Ovary (tissue), 9 donors: Measurements from ENCODE around the gene KIF26B. TPM values are rescaled to one million over a fixed set of nuclear protein-coding genes. Genes with fewer than 3 reads are reported as not detected.
"Not testable (repeated sequence)": the region's sequence is repeated elsewhere in the genome, so short reads cannot be mapped to it uniquely, and the experiment has no call there.

Experiments used
- DNase-seq, 5 donors: peaks; one replicate each; pipeline ENCODE4 v3.0.0-alpha.2; 2019 to 2020
- H3K27ac ChIP-seq, 2 donors: fragments of 200-600 bp; one replicate each; pipeline versions ENCODE4 v1.5.1 to v1.8.0; 2019 to 2022
- H3K27me3 ChIP-seq: fragments of 200-600 bp; one replicate; pipeline ENCODE4 v1.8.0; 2022
- H3K36me3 ChIP-seq: fragments of 200-600 bp; sonication (generic); one replicate; pipeline ENCODE4 v1.5.1; 2019
- H3K4me1 ChIP-seq: one replicate; pipeline ENCODE4 v1.8.1; 2013; ENCODE audit warnings: mild to moderate bottlenecking, moderate library complexity; ENCODE audit not compliant: insufficient read depth
- H3K4me3 ChIP-seq: fragments of 200-600 bp; sonication (generic); one replicate; pipeline ENCODE4 v1.5.1; 2017
- H3K9me3 ChIP-seq, 2 donors: fragments of 200-600 bp in 1 of 2; sonication (generic) in 1 of 2; one replicate each; pipeline versions ENCODE4 v1.5.1 to v1.8.1; 2013 to 2019; ENCODE audit warnings: mild to moderate bottlenecking in 1 of 2, moderate library complexity in 1 of 2
- EP300 ChIP-seq: sonication (generic); formaldehyde crosslinking; IDR thresholded peaks from one replicate; pipeline ENCODE4 v1.6.1; 2017; ENCODE audit warnings: antibody characterized with exemption
- POLR2A ChIP-seq: fragments of 450-650 bp; IDR thresholded peaks from one replicate; pipeline ENCODE4 v1.6.1; 2017; ENCODE audit warnings: antibody characterized with exemption, mild to moderate bottlenecking, moderate library complexity
- WGBS, 3 donors: extraction: QIAGEN DNeasy Blood & Tissue Kit in 1 of 3; methylation state at CpG; one replicate each; pipeline versions ENCODE4 v1.1.5 to v1.1.7; 2013 to 2017; 5-methylcytosine and 5-hydroxymethylcytosine counted together
- intact Hi-C, 4 donors: fragments of 100-400 bp; cut with DNase I; formaldehyde crosslinking; loops; one replicate each; pipeline versions ENCODE4 v1.11.0 to v1.15.1; 2022 to 2023
- polyA plus RNA-seq, 2 donors: library from polyadenylated mRNA; stranded (reverse); fragments of 200-250 nt in 1 of 2; fragments of 350-450 nt in 1 of 2; fragmentation: Illumina TruSeq in 1 of 2; extraction: RNeasy Lipid Tissue Mini Kit (QIAGEN cat#74804) in 1 of 2; gene quantifications; one replicate each; pipeline ENCODE4 v1.2.3, GENCODE V29; 2013 to 2014
- total RNA-seq, 7 donors: library from RNA; depleted of rRNA in 2 of 7; stranded (reverse); fragments of >200 nt in 2 of 7; fragmentation: NEBNext Ultra II Directional in 3 of 7; extraction: Animal tissue kit (Norgen Biotek cat#: 25700) in 3 of 7; gene quantifications; one replicate each; pipeline versions ENCODE4 v1.1.0 to v1.2.4, GENCODE V29; 2016 to 2023
- TF ChIP-seq, protein P1 (sequence below), 3 donors: fragments of 450-650 bp in 2 of 3; fragments of 200-600 bp in 1 of 3; IDR thresholded peaks; one replicate each; pipeline versions ENCODE4 v1.5.1 to v1.8.0; 2016 to 2022; ENCODE audit warnings: antibody characterized with exemption in 3 of 3, mild to moderate bottlenecking in 1 of 3
- donor health status: DM: no; HTN: no; CAD: no; lungs with moderate emphysema.
- donor health status: DM: no; HTN: no; CAD: no.
- donor health status: Bipolar disorder and iron deficiency.
- donor health status: DM: yes; HTN: yes; CAD: no.
- donor health status: DM: no; HTN: no; CAD: no.
- donor health status: DM: yes; HTN: yes; CAD: no.

Gene KIF26B
- total and polyA plus RNA-seq, 9 donors = 0.28 to 4.0 (median 0.54) TPM

DNA sequence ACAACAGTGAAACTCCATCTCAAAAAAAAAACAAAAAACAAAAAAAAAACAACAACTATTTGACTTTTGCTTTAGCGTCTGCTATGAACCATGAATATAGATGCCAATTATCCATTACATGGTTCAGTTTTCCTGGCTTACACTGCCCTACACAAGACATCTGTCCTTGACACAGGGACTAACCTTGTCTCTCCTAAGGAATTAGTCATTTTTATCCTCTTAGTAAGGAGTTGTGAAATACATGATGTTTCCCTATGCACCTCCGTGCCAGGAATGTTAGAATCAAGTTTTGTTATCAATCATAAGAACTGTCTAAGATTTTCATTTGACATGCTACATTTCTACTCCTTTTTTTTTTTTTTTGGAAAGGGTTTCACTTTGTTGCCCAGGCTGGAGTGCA, 241.8 kb downstream of the KIF26B start:
- no peak overlapping the region for H3K4me3 ChIP-seq
- no peaks in the 10 kb centered on the region for H3K4me1 ChIP-seq
- intact Hi-C loops = no loop called here
- no peak overlapping the region for H3K27ac ChIP-seq
- TF ChIP-seq, protein P1, sequence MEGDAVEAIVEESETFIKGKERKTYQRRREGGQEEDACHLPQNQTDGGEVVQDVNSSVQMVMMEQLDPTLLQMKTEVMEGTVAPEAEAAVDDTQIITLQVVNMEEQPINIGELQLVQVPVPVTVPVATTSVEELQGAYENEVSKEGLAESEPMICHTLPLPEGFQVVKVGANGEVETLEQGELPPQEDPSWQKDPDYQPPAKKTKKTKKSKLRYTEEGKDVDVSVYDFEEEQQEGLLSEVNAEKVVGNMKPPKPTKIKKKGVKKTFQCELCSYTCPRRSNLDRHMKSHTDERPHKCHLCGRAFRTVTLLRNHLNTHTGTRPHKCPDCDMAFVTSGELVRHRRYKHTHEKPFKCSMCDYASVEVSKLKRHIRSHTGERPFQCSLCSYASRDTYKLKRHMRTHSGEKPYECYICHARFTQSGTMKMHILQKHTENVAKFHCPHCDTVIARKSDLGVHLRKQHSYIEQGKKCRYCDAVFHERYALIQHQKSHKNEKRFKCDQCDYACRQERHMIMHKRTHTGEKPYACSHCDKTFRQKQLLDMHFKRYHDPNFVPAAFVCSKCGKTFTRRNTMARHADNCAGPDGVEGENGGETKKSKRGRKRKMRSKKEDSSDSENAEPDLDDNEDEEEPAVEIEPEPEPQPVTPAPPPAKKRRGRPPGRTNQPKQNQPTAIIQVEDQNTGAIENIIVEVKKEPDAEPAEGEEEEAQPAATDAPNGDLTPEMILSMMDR (IDR thresholded peaks at IDR 0.05) = no peak
- TF ChIP-seq POLR2A = no peak
- no peak for TF ChIP-seq EP300
- no peaks in the 10 kb centered on the region for H3K36me3 ChIP-seq
- no peaks in the 10 kb centered on the region for H3K9me3 ChIP-seq
- 33 to 53% (median 50%) methylated on average over 2 of the region's 2 CpGs for WGBS, 3 donors
- H3K27me3 ChIP-seq = no peaks in the 10 kb centered on the region
- no peak for DNase-seq

DNA sequence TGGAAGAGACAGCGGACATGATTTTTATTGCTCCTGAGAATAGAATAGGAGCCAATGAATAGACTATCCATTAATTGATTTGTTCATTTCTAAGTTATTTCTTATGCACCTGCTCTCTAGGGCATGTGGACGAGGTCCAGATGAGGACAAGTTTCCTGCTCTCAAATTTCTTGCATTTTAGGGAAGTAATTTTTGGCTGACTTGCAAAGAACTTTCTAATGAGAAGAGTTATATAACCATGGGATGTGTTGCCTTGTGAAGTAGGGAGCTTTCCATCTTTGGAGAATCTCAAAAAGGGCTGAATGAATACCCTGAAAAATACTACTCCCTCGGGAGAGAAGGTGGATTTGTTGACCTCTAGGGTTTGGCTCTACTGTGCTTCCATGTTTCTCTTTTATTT, 243.0 kb downstream of the KIF26B start:
- Histone ChIP-seq H3K27ac (no peak overlapping the region), H3K36me3 (no peaks in the 10 kb centered on the region), H3K4me3 (no peak overlapping the region), H3K9me3 (no peaks in the 10 kb centered on the region), H3K4me1 (no peaks in the 10 kb centered on the region), H3K27me3 (no peaks in the 10 kb centered on the region)
- no peak for DNase-seq
- TF ChIP-seq EP300 = no peak
- TF ChIP-seq, protein P1 (IDR thresholded peaks at IDR 0.05) = no peak
- no peak for TF ChIP-seq POLR2A
- WGBS, 3 donors = 75 to 81% (median 79%) methylated on average over 3 of the region's 3 CpGs
- intact Hi-C loops = no loop called here

DNA sequence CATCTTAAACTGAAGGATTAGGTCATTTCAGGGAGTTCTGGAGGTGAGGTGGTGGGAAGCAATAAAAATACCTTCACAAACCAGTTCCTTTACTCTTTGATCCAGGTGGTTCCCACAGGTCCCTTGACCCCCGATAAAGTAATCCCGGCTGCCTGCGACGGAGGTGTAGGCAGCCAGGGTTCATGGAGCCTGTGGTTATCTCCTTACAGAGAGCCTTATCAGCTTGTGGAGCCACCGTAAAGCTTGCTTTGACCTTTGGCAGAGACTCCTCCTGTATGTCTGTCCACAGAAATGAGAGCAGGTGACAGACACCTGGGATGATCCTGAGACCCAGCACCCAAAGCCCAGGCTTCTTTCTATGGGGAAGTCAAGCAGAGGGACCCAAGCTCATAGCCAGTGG, 243.4 kb downstream of the KIF26B start:
- intact Hi-C loops = no loop called here
- H3K36me3 ChIP-seq = no peaks in the 10 kb centered on the region
- no peak for TF ChIP-seq EP300
- TF ChIP-seq, protein P1 (IDR thresholded peaks at IDR 0.05) = no peak
- TF ChIP-seq POLR2A = no peak
- no peak for DNase-seq
- no peaks in the 10 kb centered on the region for H3K27me3 ChIP-seq
- H3K4me1 ChIP-seq = no peaks in the 10 kb centered on the region
- WGBS, 3 donors = 75 to 82% (median 77%) methylated on average over 5 of the region's 5 CpGs
- H3K9me3 ChIP-seq = no peaks in the 10 kb centered on the region
- no peak overlapping the region for H3K27ac ChIP-seq
- H3K4me3 ChIP-seq = no peak overlapping the region

DNA sequence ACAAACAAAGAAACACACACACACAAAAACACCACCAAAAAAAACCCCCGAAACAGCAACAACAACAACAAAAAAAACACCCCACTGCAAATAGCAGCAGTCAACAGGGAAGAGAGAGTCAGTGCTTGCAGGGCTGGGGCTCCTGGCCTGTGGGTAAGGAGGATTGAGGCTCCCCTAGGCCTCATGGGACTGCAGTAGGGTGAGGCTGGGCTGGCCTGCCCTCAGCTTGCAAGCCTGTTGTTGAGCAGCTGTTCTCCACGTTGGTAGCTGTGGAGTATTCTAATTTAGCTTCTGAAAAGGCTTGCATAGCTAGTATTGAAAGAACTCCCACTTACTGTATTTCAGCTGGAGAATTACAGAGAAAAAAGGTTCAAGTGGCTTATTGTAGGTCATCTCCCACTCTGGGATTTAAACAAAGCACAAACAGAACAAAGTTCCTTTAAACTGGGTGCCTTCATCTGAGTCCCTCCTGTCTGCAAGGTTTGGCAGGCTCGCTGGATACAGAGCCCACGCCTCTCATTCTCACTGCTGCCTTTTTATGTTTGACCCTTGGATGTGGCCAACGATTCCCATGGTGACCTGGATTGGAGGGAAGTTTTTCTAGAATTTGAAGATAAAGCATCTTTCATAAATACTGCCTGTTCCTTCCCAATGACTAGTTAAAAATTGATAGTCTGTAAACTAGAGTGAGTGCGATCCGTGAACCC, 247.2 kb downstream of the KIF26B start:
- DNase-seq = no peak
- H3K27ac ChIP-seq = no peak overlapping the region
- H3K4me3 ChIP-seq = no peak overlapping the region
- no peaks in the 10 kb centered on the region for H3K27me3 ChIP-seq
- TF ChIP-seq, protein P1 (IDR thresholded peaks at IDR 0.05) = no peak
- TF ChIP-seq EP300 = no peak
- TF ChIP-seq POLR2A = no peak
- intact Hi-C loops = no loop called here
- no peaks in the 10 kb centered on the region for H3K9me3 ChIP-seq
- H3K4me1 ChIP-seq = no peaks in the 10 kb centered on the region
- WGBS, 3 donors = 73 to 80% (median 77%) methylated on average over 7 of the region's 7 CpGs
- no peaks in the 10 kb centered on the region for H3K36me3 ChIP-seq

DNA sequence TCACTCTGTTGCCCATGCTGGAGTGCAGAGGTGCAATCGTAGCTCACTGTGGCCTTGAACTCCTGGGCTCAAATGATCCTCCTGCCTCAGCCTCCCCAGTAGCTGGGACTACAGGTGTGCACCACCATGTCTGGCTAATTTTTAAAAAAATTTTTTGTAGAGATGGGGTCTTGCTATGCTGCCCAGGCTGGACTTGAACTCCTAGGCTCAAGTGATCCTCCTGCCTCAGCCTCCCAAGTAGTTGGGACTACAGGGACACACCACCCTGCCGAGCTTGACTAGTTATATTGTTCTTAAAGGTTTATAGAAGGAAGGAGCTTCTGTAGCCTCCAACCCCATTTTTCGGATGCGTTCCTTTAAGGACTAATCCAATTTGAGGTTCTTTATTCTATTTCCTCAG, 248.2 kb downstream of the KIF26B start:
- 91 to 92% (median 91%) methylated on average over 4 of the region's 4 CpGs for whole genome bisulfite sequencing, 3 donors
- DNase-seq, H3K4me1 ChIP-seq, intact Hi-C loops, H3K27ac ChIP-seq, H3K27me3 ChIP-seq, H3K9me3 ChIP-seq, H3K4me3 ChIP-seq, H3K36me3 ChIP-seq: not testable (repeated sequence)
